ENCODE data around the gene BTBD9. TPM values are rescaled to one million over a fixed set of nuclear protein-coding genes. Genes with fewer than 3 reads are reported as not detected.

The BTBD9 gene
- total RNA-seq, 1 donor from 2014 or later = 18.1 TPM

- ATAC-seq = no peak
- intact Hi-C loops (cut with micrococcal nuclease) = no loop called here
Observed at GRCh38 chr6:38610050-38610625, 29.6 kb downstream of the BTBD9 start.

DNA sequence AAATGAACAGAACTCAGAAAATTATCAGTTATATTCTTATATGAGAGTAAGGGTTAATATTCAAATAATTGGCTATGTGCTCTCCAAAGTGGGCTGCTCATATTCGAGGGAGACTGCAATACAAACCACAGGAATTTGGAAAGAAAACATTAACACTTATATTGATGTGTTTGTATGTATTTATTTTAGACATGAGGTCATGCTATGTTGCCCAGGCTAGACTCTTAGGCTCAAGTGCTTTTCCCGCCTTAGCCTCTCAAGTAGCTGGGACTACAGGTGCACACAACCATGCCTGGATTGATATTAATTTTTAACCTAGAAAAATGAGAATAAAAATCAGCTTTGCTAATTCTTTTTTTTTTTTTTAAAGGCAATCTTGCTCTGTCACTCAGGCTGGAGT lies 35.0 kb downstream of the BTBD9 start:
- intact Hi-C loops (cut with micrococcal nuclease) = no loop called here
- ATAC-seq = peak; percentile 44
- DNase-seq = no peak

More at GRCh38 chr6:38610050-38610625, 29.6 kb downstream of the BTBD9 start:
- DNase-seq = no peak

GRCh38 chr6:38603966-38604365 lies 35.8 kb downstream of the BTBD9 start:
- peak; percentile 38 for ATAC-seq
- no peak for DNase-seq
- intact Hi-C loops (cut with micrococcal nuclease) = no loop called here

GRCh38 chr6:38603496-38603895 lies 36.2 kb downstream of the BTBD9 start:
- ATAC-seq (no peak), DNase-seq (no peak)
- intact Hi-C loops (cut with micrococcal nuclease) = no loop called here

DNA sequence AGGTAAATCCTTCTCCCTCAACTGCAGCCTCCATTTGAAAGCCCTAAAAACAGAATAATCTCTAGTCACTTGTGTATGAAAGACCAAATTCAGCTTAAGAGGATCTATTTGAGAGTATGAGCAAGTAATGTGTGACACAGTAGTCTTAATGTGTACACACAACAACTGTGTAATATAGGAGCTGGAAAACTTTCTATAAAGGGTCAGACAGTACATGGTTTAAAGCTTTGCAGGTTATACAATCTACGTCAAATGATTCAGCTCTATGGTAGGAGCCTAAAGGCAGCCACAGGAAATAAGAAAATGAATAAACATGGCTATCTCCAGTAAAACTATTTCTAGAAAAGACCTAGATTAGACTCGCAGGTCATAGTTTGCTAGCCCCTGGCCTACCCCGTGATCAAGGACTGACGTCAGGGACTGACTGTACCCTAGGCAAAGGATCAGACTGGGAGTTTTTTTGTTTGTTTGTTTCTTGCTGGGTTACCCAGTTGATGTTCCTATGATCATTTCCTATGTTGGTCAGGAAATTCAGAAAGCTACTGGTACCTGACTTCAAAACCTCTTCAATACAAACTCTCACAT lies 39.7 kb downstream of the BTBD9 start:
- peak; percentile 80 for ATAC-seq
- no peak for DNase-seq
- intact Hi-C loops (cut with micrococcal nuclease) = no loop called here

- ATAC-seq = no peak
- DNase-seq = no peak
- intact Hi-C loops (cut with micrococcal nuclease) = no loop called here
Observed at GRCh38 chr6:38599261-38599660, 40.5 kb downstream of the BTBD9 start.

- ATAC-seq = no peak
- no peak for DNase-seq
- intact Hi-C loops (cut with micrococcal nuclease) = no loop called here
Observed at GRCh38 chr6:38593998-38594665, 45.6 kb downstream of the BTBD9 start.

- ATAC-seq (no peak), DNase-seq (no peak)
- intact Hi-C loops (cut with micrococcal nuclease) = no loop called here
Observed at GRCh38 chr6:38593409-38593808, 46.3 kb downstream of the BTBD9 start.

DNA sequence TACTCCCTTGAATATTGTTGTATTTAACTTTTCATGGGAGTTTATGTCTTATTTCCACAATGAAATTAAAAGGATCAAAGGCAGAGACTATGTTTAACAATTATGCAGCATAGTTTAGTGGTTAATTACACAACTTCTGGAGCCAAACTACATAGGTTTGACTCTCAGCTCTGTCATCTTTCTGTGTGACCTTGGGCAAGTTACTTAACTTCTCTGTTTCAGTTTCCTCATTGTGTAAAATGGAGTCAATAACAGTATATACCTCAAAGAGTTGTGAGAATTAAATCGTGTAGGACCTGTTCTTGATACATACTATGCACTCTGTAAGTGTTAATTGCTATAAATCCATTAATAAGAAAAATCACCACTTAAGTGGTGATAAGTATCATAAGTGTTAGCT lies 48.3 kb downstream of the BTBD9 start:
- DNase-seq = no peak
- intact Hi-C loops (cut with micrococcal nuclease) = no loop called here

DNA sequence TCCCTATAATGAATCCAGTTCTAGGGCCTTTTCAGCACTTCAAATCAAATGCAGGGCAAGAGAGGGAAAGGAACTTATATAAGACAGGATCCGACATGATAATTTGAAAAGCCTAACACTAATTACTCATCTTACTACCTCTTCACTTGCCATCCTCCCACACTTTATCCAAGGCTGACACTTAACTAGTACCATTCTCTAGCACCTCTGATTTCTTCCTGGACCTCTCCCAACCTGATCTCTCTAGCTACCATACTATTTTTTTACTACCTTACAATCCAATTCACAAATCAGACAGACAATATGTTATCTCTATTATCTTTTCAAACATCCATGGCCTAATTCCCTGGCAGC lies 50.4 kb downstream of the BTBD9 start:
- DNase-seq (no peak), ATAC-seq (no peak)
- intact Hi-C loops (cut with micrococcal nuclease) = no loop called here

More for the DNA sequence above, 48.3 kb downstream of the BTBD9 start:
- ATAC-seq = no peak

GRCh38 chr6:38588631-38589366 lies 50.9 kb downstream of the BTBD9 start:
- no peak for ATAC-seq
- DNase-seq = no peak

DNA sequence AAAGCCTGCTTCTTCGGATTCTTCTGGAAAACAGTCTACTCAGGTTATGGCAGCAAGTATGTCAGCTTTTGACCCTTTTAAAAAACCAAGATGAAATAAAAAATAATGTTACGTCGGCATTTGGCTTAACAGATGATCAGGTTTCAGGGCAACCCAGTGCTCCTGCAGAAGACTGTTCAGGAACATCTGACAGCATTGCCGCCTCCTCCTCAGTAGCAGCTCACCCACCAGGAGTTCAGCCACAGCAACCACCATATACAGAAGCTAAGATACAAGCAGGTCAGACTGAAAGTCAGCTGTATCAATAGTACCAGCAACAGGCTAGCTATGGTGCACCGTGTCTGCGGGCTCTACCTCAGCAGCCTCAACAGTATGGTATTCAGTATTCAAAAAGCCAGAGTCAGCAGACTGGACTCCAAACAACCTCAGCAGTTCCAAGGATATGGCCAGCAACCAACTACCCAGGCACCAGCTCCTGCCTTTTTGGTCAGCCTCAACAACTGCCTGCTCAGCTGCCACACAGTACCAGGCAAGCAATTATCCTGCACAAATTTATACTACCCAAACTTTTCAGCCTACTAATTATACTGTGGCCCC lies 51.9 kb downstream of the BTBD9 start:
- DNase-seq (no peak), ATAC-seq (peak; percentile 32)
- intact Hi-C loops (cut with micrococcal nuclease) = no loop called here

More at GRCh38 chr6:38588631-38589366, 50.9 kb downstream of the BTBD9 start:
- intact Hi-C loops (cut with micrococcal nuclease) = no loop called here

DNA sequence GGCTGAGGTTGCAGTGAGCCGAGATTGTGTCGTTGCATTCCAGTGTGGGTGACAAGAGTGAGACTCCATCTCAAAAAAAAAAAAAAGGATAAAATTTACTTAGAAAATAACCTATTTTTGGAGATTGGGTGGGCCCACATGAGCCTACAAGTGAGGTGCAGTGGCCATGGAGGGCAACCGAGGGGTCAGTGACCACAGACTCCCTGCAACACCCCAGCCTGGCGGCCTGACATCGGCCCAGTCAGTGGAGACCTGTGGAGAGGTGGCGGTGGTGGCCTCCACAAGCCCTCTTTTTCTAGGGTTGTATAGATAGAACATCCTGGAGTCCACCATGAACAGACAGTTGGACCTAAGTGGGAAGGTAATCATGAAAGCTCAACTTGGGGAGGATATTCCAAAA lies 52.7 kb downstream of the BTBD9 start:
- intact Hi-C loops (cut with micrococcal nuclease) = no loop called here
- ATAC-seq (no peak), DNase-seq (no peak)

DNA sequence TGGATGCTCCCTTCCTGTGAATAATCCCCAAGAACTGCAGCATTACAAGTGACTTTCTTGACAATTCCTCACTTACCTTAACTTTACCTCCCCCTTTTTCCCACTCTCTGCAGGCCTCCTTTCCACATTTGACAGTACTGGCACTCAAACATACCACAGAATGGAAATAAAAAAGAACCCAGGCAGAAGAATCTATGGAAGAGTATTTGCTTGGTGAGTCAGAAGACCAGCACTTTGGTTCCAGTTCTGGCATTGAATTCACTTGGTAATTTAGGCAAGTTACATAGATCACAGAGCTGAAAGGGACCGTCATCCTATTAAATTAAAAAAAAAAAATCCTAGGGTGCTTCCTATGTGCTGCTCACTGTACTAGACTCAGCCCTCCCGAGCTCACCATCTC lies 55.0 kb downstream of the BTBD9 start:
- ATAC-seq = no peak
- intact Hi-C loops (cut with micrococcal nuclease) = no loop called here
- DNase-seq = no peak

DNA sequence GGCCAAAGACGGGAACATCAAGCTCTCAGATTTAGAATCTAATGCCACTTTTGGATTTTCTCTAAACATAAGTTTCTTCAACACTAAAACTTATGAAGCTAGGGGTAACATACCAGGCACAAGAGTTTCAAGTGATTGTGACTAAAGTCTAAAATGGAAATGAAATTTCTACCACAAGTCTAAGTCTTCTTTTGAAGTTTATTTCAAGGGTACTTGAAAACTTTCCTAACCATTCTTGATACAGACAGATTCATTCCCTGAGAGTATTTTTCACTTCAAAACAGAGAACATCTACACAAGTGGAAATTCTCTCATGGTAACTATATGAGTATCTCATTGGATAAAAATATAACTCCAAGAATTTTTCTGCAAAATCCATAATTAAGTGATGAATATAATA lies 56.2 kb downstream of the BTBD9 start:
- intact Hi-C loops (cut with micrococcal nuclease) = no loop called here
- ATAC-seq = no peak
- no peak for DNase-seq

DNA sequence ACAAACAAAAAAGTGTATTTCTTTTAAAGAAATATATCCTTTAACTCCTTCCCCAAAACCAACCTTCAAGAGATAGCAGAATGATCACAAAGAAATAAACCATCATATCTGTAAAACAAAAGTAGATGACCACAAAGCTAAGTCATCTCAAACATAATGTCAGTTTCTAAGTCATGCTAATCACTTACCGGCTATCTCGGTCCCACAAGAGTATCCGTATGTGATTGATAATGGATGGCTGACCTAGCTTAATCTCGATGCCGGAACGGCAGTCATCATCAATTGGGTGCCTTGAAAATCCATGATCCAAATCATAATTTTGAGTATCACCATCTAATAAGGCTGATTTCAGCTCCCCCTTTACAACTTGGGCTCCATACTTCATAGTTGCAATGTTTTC lies 59.7 kb downstream of the BTBD9 start:
- DNase-seq (no peak), ATAC-seq (no peak)
- intact Hi-C loops (cut with micrococcal nuclease) = no loop called here

GRCh38 chr6:38579010-38579628 lies 60.6 kb downstream of the BTBD9 start:
- intact Hi-C loops (cut with micrococcal nuclease) = no loop called here
- no peak for DNase-seq

GRCh38 chr6:38578075-38578474 lies 61.7 kb downstream of the BTBD9 start:
- intact Hi-C loops (cut with micrococcal nuclease) = no loop called here
- no peak for ATAC-seq
- DNase-seq = no peak

More at GRCh38 chr6:38579010-38579628, 60.6 kb downstream of the BTBD9 start:
- ATAC-seq = no peak

DNA sequence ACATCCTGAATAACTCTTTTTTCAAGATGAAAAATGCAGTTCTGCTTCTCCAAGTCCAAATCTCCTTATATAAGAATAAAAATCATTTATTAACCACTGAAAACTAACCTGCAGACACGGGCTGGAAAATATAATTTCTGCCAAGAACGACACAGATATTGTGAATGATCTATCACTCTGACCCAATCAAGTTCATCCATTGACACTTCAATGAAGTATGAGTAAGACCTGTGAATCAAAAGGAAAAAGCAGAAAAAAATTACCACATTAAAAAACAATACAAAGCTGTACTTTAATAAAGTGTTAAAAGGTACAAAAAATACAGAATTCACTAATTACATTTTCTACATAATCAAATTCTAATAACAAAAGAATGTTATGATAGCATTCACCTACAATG lies 62.2 kb downstream of the BTBD9 start:
- DNase-seq (no peak), ATAC-seq (no peak)
- intact Hi-C loops (cut with micrococcal nuclease) = no loop called here
